Measurements from ENCODE around the gene RAD51B.

RAD51B gene

DNA sequence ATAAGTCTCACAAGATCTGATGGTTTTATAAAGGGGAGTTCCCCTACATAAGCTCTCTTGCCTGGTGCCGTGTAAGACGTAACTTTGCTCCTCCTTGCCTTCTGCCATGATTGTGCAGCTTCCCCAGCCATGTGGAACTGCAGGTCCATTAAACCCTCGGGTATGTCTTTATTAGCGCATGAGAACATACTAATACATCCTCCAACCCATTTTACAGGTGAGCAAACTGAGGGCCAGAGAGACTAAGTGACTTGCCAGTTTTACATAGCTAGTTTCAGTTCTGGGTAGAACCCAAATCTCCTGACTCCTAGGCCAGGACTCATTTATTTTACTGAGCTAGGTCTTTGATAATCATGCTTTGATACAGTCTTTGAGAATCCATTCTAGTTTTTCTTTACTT, 406.9 kb downstream of the RAD51B start:
- Histone ChIP-seq H3K9me3 (replicated peaks; ENCODE audit: insufficient read depth, low read length) (no peaks in the 10 kb centered on the region), H4K20me1 (ENCODE audit: insufficient read depth, low read length) (no peaks in the 10 kb centered on the region), H3K4me1 (ENCODE audit: low read length) (no peaks in the 10 kb centered on the region), H3F3A (ENCODE audit: insufficient read depth, low read length) (no peaks in the 10 kb centered on the region), H3K4me2 (ENCODE audit: low read depth, low read length) (no peak overlapping the region), H3K9me2 (replicated peaks; ENCODE audit: insufficient read depth, low read length) (no peaks in the 10 kb centered on the region), H3K79me2 (ENCODE audit: low read length) (no peaks in the 10 kb centered on the region), H3K9ac (ENCODE audit: low read length) (no peak overlapping the region), H3K27me3 (replicated peaks; ENCODE audit: insufficient read depth, low read length) (no peaks in the 10 kb centered on the region), H3K4me3 (ENCODE audit: low read length) (no peak overlapping the region), H3K36me3 (replicated peaks; ENCODE audit: insufficient read depth, low read length) (no peaks in the 10 kb centered on the region), H2AFZ (ENCODE audit: low read length) (no peak overlapping the region), H3K27ac (ENCODE audit: low read length) (no peak overlapping the region)
- DNase-seq: no peak
- TF ChIP-seq CTCF (IDR thresholded peaks at IDR 0.05; ENCODE audit: low read length): no peak
- no peak for TF ChIP-seq EZH2phosphoT487 (IDR thresholded peaks at IDR 0.05; ENCODE audit: low read length)
- no peak for TF ChIP-seq EZH2 (optimal IDR thresholded peaks at IDR 0.05; ENCODE audit: low read depth, low read length)

GRCh38 chr14:68228656-68229055, 409.1 kb downstream of the RAD51B start:
- Histone ChIP-seq H3K9me2 (replicated peaks; ENCODE audit: insufficient read depth, low read length) (no peaks in the 10 kb centered on the region), H2AFZ (ENCODE audit: low read length) (no peak overlapping the region), H3K27me3 (replicated peaks; ENCODE audit: insufficient read depth, low read length) (no peaks in the 10 kb centered on the region), H3K27ac (ENCODE audit: low read length) (no peak overlapping the region), H3F3A (ENCODE audit: insufficient read depth, low read length) (no peaks in the 10 kb centered on the region), H3K4me3 (ENCODE audit: low read length) (no peak overlapping the region), H4K20me1 (ENCODE audit: insufficient read depth, low read length) (no peaks in the 10 kb centered on the region), H3K4me1 (ENCODE audit: low read length) (peaks cover 7% of the 10 kb centered on the region; the same call in 1 of the 2 replicates), H3K4me2 (ENCODE audit: low read depth, low read length) (no peak overlapping the region), H3K9me3 (replicated peaks; ENCODE audit: insufficient read depth, low read length) (no peaks in the 10 kb centered on the region), H3K36me3 (replicated peaks; ENCODE audit: insufficient read depth, low read length) (no peaks in the 10 kb centered on the region), H3K9ac (ENCODE audit: low read length) (no peak overlapping the region), H3K79me2 (ENCODE audit: low read length) (no peaks in the 10 kb centered on the region)
- TF ChIP-seq CTCF (IDR thresholded peaks at IDR 0.05; ENCODE audit: low read length) (no peak), EZH2 (optimal IDR thresholded peaks at IDR 0.05; ENCODE audit: low read depth, low read length) (no peak), EZH2phosphoT487 (IDR thresholded peaks at IDR 0.05; ENCODE audit: low read length) (no peak)
- no peak for DNase-seq

DNA sequence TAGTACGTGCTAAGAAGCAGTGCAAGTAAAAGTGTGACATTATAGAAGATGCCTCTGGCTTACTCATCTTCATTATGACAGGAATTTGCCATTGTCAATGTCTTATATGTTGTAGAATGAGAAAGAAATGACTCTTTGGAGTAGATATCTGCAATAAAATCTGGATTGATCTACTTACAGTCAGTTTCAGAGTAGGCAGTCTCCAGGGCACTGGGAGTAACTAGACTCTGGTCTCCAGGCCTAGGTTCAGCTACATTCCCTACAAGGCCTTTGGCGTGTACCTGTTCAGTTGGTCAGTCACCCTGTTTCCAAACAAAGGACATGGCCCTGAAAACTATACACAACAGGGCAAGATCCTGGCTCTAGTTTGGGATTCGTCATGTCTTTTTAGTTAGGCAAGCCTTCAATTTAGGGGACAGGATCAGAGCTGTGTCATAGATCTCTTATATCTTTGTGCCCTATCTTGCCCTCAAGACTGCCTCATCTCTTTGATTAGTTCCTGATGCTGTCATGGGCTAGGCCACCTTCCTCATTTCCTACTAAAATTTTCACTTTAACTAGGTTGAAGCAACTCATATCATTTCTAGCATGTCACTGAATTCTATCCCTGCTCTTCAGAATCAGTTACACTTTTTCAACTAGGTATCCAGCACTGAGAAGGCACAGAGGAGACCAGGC, 410.0 kb downstream of the RAD51B start:
- DNase-seq: no peak
- Histone ChIP-seq H2AFZ (ENCODE audit: low read length) (no peak overlapping the region), H3K27me3 (replicated peaks; ENCODE audit: insufficient read depth, low read length) (no peaks in the 10 kb centered on the region), H3K4me3 (ENCODE audit: low read length) (no peak overlapping the region), H4K20me1 (ENCODE audit: insufficient read depth, low read length) (no peaks in the 10 kb centered on the region), H3K36me3 (replicated peaks; ENCODE audit: insufficient read depth, low read length) (no peaks in the 10 kb centered on the region), H3K9me3 (replicated peaks; ENCODE audit: insufficient read depth, low read length) (no peaks in the 10 kb centered on the region), H3K79me2 (ENCODE audit: low read length) (no peaks in the 10 kb centered on the region), H3K27ac (ENCODE audit: low read length) (no peak overlapping the region), H3K4me1 (ENCODE audit: low read length) (peaks cover 7% of the 10 kb centered on the region; the same call in 1 of the 2 replicates), H3K4me2 (ENCODE audit: low read depth, low read length) (no peak overlapping the region), H3K9me2 (replicated peaks; ENCODE audit: insufficient read depth, low read length) (no peaks in the 10 kb centered on the region), H3K9ac (ENCODE audit: low read length) (no peak overlapping the region), H3F3A (ENCODE audit: insufficient read depth, low read length) (no peaks in the 10 kb centered on the region)
- TF ChIP-seq EZH2phosphoT487 (IDR thresholded peaks at IDR 0.05; ENCODE audit: low read length): no peak
- no peak for TF ChIP-seq EZH2 (optimal IDR thresholded peaks at IDR 0.05; ENCODE audit: low read depth, low read length)
- TF ChIP-seq CTCF (IDR thresholded peaks at IDR 0.05; ENCODE audit: low read length): no peak
